IMR-90 (cell line): ENCODE results near the gene TMEM131L. TPM values are rescaled to one million over a fixed set of nuclear protein-coding genes. Genes with fewer than 3 reads are reported as not detected.
A peak's percentile ranks its signal among the peaks of the same experiment; 100 is the strongest.

Source experiments
- ATAC-seq: fragments of 200-7000 bp; cut with Tn5 transposase; 2 replicates; pipeline ENCODE4 v1.9.1; 2020; ENCODE audit warnings: low read depth, mild to moderate bottlenecking, moderate library complexity
- BruUV-seq: library from RNA; stranded (reverse); fragments of 400-500 nt; replicated peaks from 2 replicates; lab custom pipeline; 2021; lab: Mats Ljungman, UMichigan
- CTCF ChIA-PET: fragments of 300-600 bp; formaldehyde crosslinking; extraction: SDS; loops from one replicate; lab custom pipeline; 2021; ENCODE audit warnings: antibody characterized with exemption; lab: Yijun Ruan, JAX
- POLR2A ChIA-PET: fragments of 300-600 bp; sonication (Branson Sonifier 250); formaldehyde crosslinking; loops from one replicate; lab custom pipeline; 2022; ENCODE audit warnings: antibody characterized with exemption; ENCODE audit not compliant: unreplicated experiment; lab: Charles Lee
- DNase-seq: peaks from one replicate; pipeline ENCODE4 v3.0.0; 2013
- H2AFZ ChIP-seq: replicated peaks from 2 replicates; pipeline ENCODE3; 2013; ENCODE audit warnings: low read length, mild to moderate bottlenecking; ENCODE audit not compliant: poor library complexity
- H2AK5ac ChIP-seq: 2 replicates; pipeline ENCODE4 v1.6.1; 2013; ENCODE audit warnings: low read depth, low read length, inconsistent platforms
- H2AK9ac ChIP-seq: replicated peaks from 2 replicates; pipeline ENCODE3; 2013; ENCODE audit warnings: mild to moderate bottlenecking, low read depth, low read length, moderate library complexity; ENCODE audit not compliant: poor library complexity
- H2BK120ac ChIP-seq: 2 replicates; pipeline ENCODE4 v1.6.1; 2013; ENCODE audit warnings: low read depth, low read length, inconsistent platforms
- H2BK15ac ChIP-seq: 3 replicates; pipeline ENCODE4 v1.6.1; 2013; ENCODE audit warnings: low read depth, low read length, inconsistent platforms
- H2BK20ac ChIP-seq: 2 replicates; pipeline ENCODE4 v1.6.1; 2013; ENCODE audit warnings: low read depth, mild to moderate bottlenecking, inconsistent platforms, low read length, moderate library complexity
- H2BK5ac ChIP-seq: 2 replicates; pipeline ENCODE4 v1.6.1; 2013; ENCODE audit warnings: mild to moderate bottlenecking, low read depth, low read length, inconsistent platforms; ENCODE audit not compliant: poor library complexity, severe bottlenecking
- H3K14ac ChIP-seq: replicated peaks from 2 replicates; pipeline ENCODE4 v1.6.1; 2013; ENCODE audit warnings: low read depth, low read length, inconsistent platforms
- H3K18ac ChIP-seq: 2 replicates; pipeline ENCODE4 v1.6.1; 2013; ENCODE audit warnings: low read depth, low read length, control low read depth
- H3K23ac ChIP-seq: 2 replicates; pipeline ENCODE4 v1.6.1; 2013; ENCODE audit warnings: low read depth, low read length, inconsistent platforms
- H3K27ac ChIP-seq: 2 replicates; pipeline ENCODE4 v1.5.1; 2013; ENCODE audit warnings: mild to moderate bottlenecking, control low read depth, low read length; ENCODE audit not compliant: insufficient read depth
- H3K27me3 ChIP-seq: 2 replicates; pipeline ENCODE4 v1.6.1; 2013; ENCODE audit warnings: low read length; ENCODE audit not compliant: control insufficient read depth, insufficient read depth
- H3K36me3 ChIP-seq: 2 replicates; pipeline ENCODE4 v1.6.1; 2013; ENCODE audit warnings: low read length, mixed read lengths; ENCODE audit not compliant: control insufficient read depth, insufficient read depth
- H3K4ac ChIP-seq: 2 replicates; pipeline ENCODE4 v1.6.1; 2013; ENCODE audit warnings: low read depth, low read length, inconsistent platforms
- H3K4me1 ChIP-seq: 2 replicates; pipeline ENCODE4 v1.6.1; 2013; ENCODE audit warnings: low read length, mixed read lengths; ENCODE audit not compliant: control insufficient read depth, insufficient read depth
- H3K4me2 ChIP-seq: 2 replicates; pipeline ENCODE4 v1.6.1; 2013; ENCODE audit warnings: low read depth, mild to moderate bottlenecking, control low read depth, low read length, moderate library complexity
- H3K4me3 ChIP-seq: 2 replicates; pipeline ENCODE4 v1.5.1; 2013; ENCODE audit warnings: low read depth, mild to moderate bottlenecking, control low read depth, low read length, moderate library complexity; ENCODE audit not compliant: insufficient read depth
- H3K56ac ChIP-seq: 2 replicates; pipeline ENCODE4 v1.6.1; 2013; ENCODE audit warnings: low read length, inconsistent platforms; ENCODE audit not compliant: insufficient read depth; ENCODE audit errors: extremely low read depth
- H3K79me1 ChIP-seq, 2 experiments: 2 replicates each; pipeline ENCODE4 v1.6.1; 2013; ENCODE audit warnings: low read length in 2 of 2, inconsistent platforms in 1 of 2, low read depth in 1 of 2
- H3K9ac ChIP-seq: 2 replicates; pipeline ENCODE4 v1.6.1; 2013; ENCODE audit warnings: low read depth, low read length, control low read depth
- H3K9me1 ChIP-seq: 2 replicates; pipeline ENCODE4 v1.6.1; 2013; ENCODE audit warnings: low read length, inconsistent platforms; ENCODE audit not compliant: insufficient read depth
- H3K9me3 ChIP-seq: 2 replicates; pipeline ENCODE4 v1.6.1; 2013; ENCODE audit warnings: low read length; ENCODE audit not compliant: control insufficient read depth, insufficient read depth
- H4K20me1 ChIP-seq: 2 replicates; pipeline ENCODE4 v1.6.1; 2013; ENCODE audit warnings: low read length, inconsistent platforms; ENCODE audit not compliant: insufficient read depth
- H4K5ac ChIP-seq: 2 replicates; pipeline ENCODE4 v1.6.1; 2013; ENCODE audit warnings: mild to moderate bottlenecking, low read depth, low read length, control low read depth
- H4K8ac ChIP-seq, 2 experiments: 2 replicates each; pipeline ENCODE4 v1.6.1; 2013; ENCODE audit warnings: low read depth in 2 of 2, low read length in 2 of 2, control low read depth in 1 of 2, inconsistent platforms in 1 of 2
- H4K91ac ChIP-seq: 2 replicates; pipeline ENCODE4 v1.6.1; 2013; ENCODE audit warnings: low read depth, low read length, inconsistent platforms; ENCODE audit not compliant: insufficient read depth
- BHLHE40 ChIP-seq: fragments of 150-350 bp; IDR thresholded peaks from 2 replicates; pipeline ENCODE4 v1.6.1; 2016; ENCODE audit warnings: mild to moderate bottlenecking, low read depth, low read length
- CEBPB ChIP-seq: IDR thresholded peaks from 2 replicates; pipeline ENCODE4 v1.6.1; 2012; ENCODE audit warnings: low read depth, low read length, improper control_type of control experiment
- CHD1 ChIP-seq: IDR thresholded peaks from 2 replicates; pipeline ENCODE4 v1.6.1; 2012; ENCODE audit warnings: low read depth, low read length, improper control_type of control experiment
- CTCF ChIP-seq: conservative IDR thresholded peaks from 2 replicates; pipeline ENCODE4 v1.5.1; 2012; ENCODE audit warnings: mild to moderate bottlenecking, low read depth, low read length, improper control_type of control experiment
- ELK1 ChIP-seq: fragments of 150-350 bp; IDR thresholded peaks from 2 replicates; pipeline ENCODE4 v1.6.1; 2016; ENCODE audit warnings: low read depth, mild to moderate bottlenecking, low read length, moderate library complexity, borderline replicate concordance
- FOS ChIP-seq: fragments of 150-350 bp; IDR thresholded peaks from 2 replicates; pipeline ENCODE4 v1.6.1; 2016; ENCODE audit warnings: low read depth, low read length
- MAFK ChIP-seq: IDR thresholded peaks from 2 replicates; pipeline ENCODE4 v1.6.1; 2012; ENCODE audit warnings: low read depth, low read length, improper control_type of control experiment
- MAZ ChIP-seq: IDR thresholded peaks from 2 replicates; pipeline ENCODE4 v1.6.1; 2012; ENCODE audit warnings: low read depth, mild to moderate bottlenecking, low read length, improper control_type of control experiment, moderate library complexity, borderline replicate concordance
- MXI1 ChIP-seq: IDR thresholded peaks from 2 replicates; pipeline ENCODE4 v1.6.1; 2012; ENCODE audit warnings: low read depth, mild to moderate bottlenecking, low read length, moderate library complexity, borderline replicate concordance
- NFE2L2 ChIP-seq: fragments of 150-350 bp; IDR thresholded peaks from 2 replicates; pipeline ENCODE4 v1.6.1; 2016; ENCODE audit warnings: low read depth, mild to moderate bottlenecking, low read length
- POLR2A ChIP-seq: IDR thresholded peaks from 2 replicates; pipeline ENCODE4 v1.6.1; 2012; ENCODE audit warnings: mild to moderate bottlenecking, low read depth, low read length
- RAD21 ChIP-seq: IDR thresholded peaks from 2 replicates; pipeline ENCODE4 v1.6.1; 2012; ENCODE audit warnings: low read length, improper control_type of control experiment
- RCOR1 ChIP-seq: IDR thresholded peaks from 2 replicates; pipeline ENCODE4 v1.6.1; 2012; ENCODE audit warnings: mild to moderate bottlenecking, low read length, improper control_type of control experiment; ENCODE audit not compliant: insufficient replicate concordance
- RFX5 ChIP-seq: IDR thresholded peaks from 2 replicates; pipeline ENCODE4 v1.8.0; 2012; ENCODE audit warnings: low read depth, mild to moderate bottlenecking, low read length, moderate library complexity
- SMC3 ChIP-seq: fragments of 150-350 bp; IDR thresholded peaks from 2 replicates; pipeline ENCODE4 v1.6.1; 2016; ENCODE audit warnings: low read depth, mild to moderate bottlenecking, antibody characterized with exemption, low read length, moderate library complexity
- USF2 ChIP-seq: fragments of 150-350 bp; IDR thresholded peaks from 2 replicates; pipeline ENCODE4 v1.6.1; 2017; ENCODE audit warnings: mild to moderate bottlenecking, antibody characterized with exemption, low read length, low read depth
- WGBS, 2 experiments: methylation state at CpG; one replicate each; pipeline versions ENCODE4 v1.1.5 to v1.1.7; 2013; ENCODE audit warnings: missing lambda C conversion rate in 2 of 2; ENCODE audit not compliant: insufficient read length in 1 of 2; ENCODE audit errors: extremely low coverage in 2 of 2; 5-methylcytosine and 5-hydroxymethylcytosine counted together
- dilution Hi-C: fragments of 300-500 bp; cut with HindIII; formaldehyde crosslinking; loops from one replicate; pipeline ENCODE4 v1.14.3; 2018; ENCODE audit warnings: low sequenced_read_pairs; ENCODE audit not compliant: unreplicated experiment
- in situ Hi-C: fragments of 300-500 bp; cut with MboI; formaldehyde crosslinking; loops from 3 replicates; pipeline ENCODE4 v1.14.3; 2019; ENCODE audit warnings: low sequenced_read_pairs, inconsistent platforms, mixed read lengths
- intact Hi-C: fragments of 100-400 bp; cut with micrococcal nuclease; formaldehyde crosslinking; loops from 2 replicates; pipeline ENCODE4 v1.10.0; 2022
- polyA plus RNA-seq, 3 experiments: library from polyadenylated mRNA; depleted of rRNA; stranded (reverse); fragments of >200 nt; gene quantifications; 2 replicates each; pipeline ENCODE4 v1.2.3, GENCODE V29; 2012; ENCODE audit warnings: low replicate concordance in 1 of 3
- total RNA-seq: library from RNA; depleted of rRNA; stranded (reverse); fragments of >200 nt; gene quantifications from 2 replicates; pipeline ENCODE4 v1.2.3, GENCODE V29; 2012

Gene TMEM131L
- total and polyA plus RNA-seq, 2 of the 4 experiments (the other 2 are of a cell fraction) = 8.4 to 23.8 TPM

GRCh38 chr4:153651587-153651986 is 185.4 kb downstream of the TMEM131L start:
- DNase-seq (no peak), ATAC-seq (no peak)
- Histone ChIP-seq H2BK5ac (no peak overlapping the region), H3K4me2 (no peak overlapping the region), H2AK9ac (no peak overlapping the region), H3K27ac (no peak overlapping the region), H3K4me3 (no peak overlapping the region), H2BK120ac (no peak overlapping the region), H3K56ac (no peak overlapping the region), H4K20me1 (no peaks in the 10 kb centered on the region), H2AFZ (peak overlapping the region; percentile 2), H3K9me3 (no peaks in the 10 kb centered on the region), H3K9me1 (peaks cover 4% of the 10 kb centered on the region; the same call in 1 of the 2 replicates), H2BK15ac (no peak overlapping the region), H3K18ac (no peak overlapping the region), H3K27me3 (peaks cover 12% of the 10 kb centered on the region), H3K4me1 (no peaks in the 10 kb centered on the region), H4K8ac (no peak overlapping the region), H3K36me3 (no peaks in the 10 kb centered on the region), H3K4ac (no peak overlapping the region), H4K5ac (no peak overlapping the region), H2AK5ac (no peak overlapping the region), H3K23ac (no peak overlapping the region), H3K9ac (no peak overlapping the region), H3K14ac (no peak overlapping the region), H3K79me1 (no peaks in the 10 kb centered on the region), H2BK20ac (no peak overlapping the region), H4K91ac (no peak overlapping the region)
- in situ Hi-C loops (no loop called here), intact Hi-C loops (no loop called here), dilution Hi-C loops (no loop called here)
- TF ChIP-seq MXI1 = no peak
- no peak for TF ChIP-seq MAZ
- TF ChIP-seq CHD1 = no peak
- no peak for TF ChIP-seq CEBPB
- no peak for TF ChIP-seq USF2
- no peak for TF ChIP-seq BHLHE40
- no peak for TF ChIP-seq ELK1
- TF ChIP-seq RAD21 = no peak
- TF ChIP-seq NFE2L2 = no peak
- TF ChIP-seq POLR2A = no peak
- no peak for TF ChIP-seq CTCF
- no peak for TF ChIP-seq RFX5
- TF ChIP-seq FOS = no peak
- no peak for TF ChIP-seq SMC3
- TF ChIP-seq MAFK = no peak
- TF ChIP-seq RCOR1 = no peak
- POLR2A ChIA-PET = no interaction called here
- 40% methylated on average over 2 of the region's 5 CpGs; no CpG with 5 or more reads in 1 of the 2 experiments for WGBS, 2 experiments
- no TSS peak for BruUV-seq
- CTCF ChIA-PET = no interaction called here
